ENCODE measurements around the gene CTNND1.

GRCh38 chr11:57788703-57789088 lies 27.1 kb downstream of the CTNND1 start:
- TF ChIP-seq CTCF (IDR thresholded peaks at IDR 0.05) (no peak), POLR2A (IDR thresholded peaks at IDR 0.05) (no peak)
